NCI-H446 (cell line): ENCODE data around the gene POLDIP3.

Experiments
- DNase-seq, 2 experiments: peaks; one replicate each; lab custom pipeline; 2025; lab: John Stamatoyannopoulos, UW

POLDIP3 gene

DNA sequence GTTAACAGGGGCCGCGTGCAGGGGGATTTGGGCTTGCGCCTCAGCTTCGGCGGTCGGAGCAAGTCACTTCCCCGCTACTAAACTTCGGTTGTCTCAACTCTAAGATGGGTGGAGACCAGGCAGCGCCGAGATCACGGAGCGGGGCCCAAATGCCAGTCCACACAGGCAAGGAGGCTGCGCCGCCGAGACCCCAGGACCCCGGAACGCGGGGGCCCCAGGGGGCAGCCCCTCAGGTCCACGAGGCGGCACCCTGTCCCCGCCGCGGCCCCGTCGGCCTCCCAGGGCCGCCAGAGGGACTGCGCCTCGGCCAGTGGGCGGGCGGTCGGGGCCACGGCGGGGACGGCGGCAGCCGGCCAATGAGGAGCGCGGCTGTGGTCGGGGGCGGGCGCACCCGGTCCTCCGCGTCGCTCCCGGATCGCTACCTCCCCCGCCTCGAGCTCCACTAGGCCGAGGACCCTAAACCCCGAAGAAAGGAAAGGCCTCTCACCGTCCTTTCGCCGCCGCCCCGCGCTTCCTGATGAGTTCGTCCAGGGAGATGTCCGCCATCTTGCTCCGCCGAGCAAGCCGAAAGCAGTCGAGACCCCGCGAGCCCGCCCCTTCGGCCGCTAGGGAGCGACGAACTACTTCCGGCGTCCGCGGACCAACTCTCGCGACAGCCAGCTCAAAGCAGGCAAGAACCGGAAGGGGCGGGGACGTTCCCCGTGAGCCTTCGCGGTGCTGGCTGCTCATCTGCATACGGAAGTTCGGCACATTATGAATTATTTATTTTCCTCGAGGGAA is at the start of gene POLDIP3:
TSS of gene POLDIP3 (minus strand) at position 572 of the 780 bp plus-strand sequence. CDS start at position 546, 26 bp downstream.
- peak; percentile 96 to 99 for DNase-seq

DNA sequence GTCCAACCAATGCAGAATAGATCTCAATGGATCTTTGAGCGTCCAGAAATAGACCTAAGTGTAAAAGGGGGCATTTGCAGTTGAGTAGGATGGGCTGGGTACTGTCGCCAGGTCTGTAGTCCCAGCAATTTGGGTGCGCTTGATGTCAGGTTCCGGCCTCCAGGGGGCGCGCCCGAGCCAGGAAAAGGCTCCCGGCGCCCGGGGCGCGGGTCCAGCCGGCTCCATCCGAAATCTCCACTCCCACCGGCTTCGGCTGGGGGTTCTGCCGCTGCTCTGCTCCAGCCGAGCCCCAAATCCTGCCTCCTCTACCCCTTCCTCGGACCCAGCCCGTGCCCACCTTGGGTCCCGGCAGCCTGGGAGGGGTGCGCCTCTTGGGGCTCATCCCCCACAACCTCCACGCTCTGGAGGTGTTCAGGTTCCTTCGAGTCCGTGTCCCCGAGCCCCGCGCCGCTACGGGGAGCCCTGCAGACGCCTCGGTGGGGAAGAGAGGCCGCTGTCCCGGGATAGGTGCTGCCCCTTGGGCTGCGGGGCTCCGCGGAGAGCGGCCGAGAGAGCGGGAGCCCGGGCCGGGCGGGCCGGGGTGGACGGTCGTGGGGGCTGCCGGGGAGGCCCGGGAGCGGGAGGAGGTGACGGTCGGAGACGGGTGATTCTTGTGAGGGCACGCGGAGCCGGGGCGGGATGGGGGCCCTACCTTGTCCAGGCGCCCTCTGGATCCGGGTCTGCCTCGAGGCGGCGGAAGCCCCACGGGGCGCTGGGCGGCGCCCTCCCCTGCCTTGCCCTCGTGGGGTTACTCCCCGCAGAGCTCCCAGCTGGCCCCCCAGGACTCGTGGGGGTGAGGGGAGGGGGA is 47.5 kb upstream of the POLDIP3 start:
- peak; percentile 22 to 69 for DNase-seq

DNA sequence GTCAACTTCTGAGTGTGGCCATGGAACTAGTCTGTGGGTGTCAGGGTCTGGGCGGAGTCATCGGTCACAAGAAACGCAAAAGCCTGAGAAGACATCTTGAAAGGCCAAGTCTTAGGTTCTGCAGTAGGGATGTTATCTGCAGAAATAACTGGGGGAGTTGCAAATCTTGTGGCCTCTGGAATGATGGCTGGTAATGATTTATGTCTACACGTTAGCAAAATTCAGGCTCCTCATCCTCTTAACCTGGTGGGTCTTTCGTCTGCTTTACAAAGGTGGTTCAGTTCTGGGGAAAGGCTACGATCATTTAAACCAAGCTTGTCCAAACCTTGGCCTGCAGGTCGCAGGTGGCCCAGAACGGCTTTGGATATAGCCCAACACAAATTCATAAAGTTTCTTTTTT is 41.9 kb upstream of the POLDIP3 start:
- DNase-seq, result no peak

DNA sequence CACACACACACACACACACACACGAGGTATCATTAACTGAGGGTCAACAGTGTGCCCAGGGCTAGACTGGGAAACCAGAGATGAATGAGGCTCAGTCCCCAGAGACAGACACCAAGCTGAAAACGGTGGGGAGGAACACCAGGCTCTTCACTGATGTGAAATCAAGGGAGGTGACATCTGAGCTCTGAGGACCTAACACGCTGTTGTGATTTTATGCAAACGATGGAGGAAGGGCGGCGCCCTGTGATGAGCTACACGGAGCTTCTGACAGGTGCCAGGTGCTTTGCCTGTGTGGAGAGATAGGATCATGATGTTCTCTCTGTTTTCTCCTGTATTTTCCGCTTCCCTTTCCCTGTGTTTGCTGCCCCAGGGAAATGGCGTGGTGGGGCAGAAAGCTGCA is 41.0 kb upstream of the POLDIP3 start:
- no peak for DNase-seq

DNA sequence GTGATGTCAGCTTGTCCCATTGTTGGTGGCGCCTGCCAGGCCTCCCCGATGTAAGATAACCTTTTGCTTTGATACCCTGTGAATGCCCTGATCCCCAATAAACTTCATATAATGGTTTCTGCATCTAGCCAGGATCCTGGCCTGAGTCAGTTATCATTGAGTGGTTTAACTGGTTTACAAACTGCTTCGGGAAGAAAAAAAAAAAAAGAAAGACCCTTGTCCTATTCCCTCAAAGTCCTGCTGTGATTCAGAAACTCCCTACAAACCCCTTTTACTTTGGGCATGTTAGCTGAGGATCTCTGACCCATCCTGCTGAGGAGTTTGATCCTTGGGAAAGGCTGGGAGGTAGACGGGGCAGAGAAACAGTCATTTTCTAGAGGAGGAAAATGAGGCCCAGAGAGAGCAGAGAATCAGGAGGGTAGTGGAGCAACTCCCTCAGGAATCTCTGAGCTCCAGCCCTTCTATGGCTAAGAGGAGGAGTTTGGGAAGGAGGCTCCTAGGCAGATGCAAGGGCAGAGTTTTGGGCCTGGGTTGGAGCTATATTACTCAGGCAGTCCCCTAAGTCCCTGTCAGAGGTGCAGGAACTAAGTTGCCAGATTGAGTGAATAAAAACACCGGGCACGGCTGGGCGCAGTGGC is 39.9 kb upstream of the POLDIP3 start:
- no peak for DNase-seq

DNA sequence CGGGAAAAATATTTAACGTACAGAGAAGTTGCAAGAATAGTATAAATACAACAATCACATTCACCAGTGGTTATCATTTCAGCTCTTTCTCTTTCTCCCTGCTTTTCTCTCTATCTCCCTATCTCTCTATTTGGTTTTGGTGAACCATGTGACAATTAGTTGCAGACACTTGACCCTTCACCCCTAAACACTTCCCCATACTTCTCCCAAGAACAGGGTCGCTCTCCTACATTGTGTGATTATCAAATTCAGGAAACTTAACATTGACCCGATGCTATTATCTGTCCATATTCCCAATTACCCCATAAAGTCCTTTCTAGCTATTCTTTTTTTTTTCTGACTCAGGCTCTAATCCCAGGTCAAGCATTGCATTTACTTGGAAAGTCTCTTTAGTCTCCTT is 39.3 kb upstream of the POLDIP3 start:
- no peak for DNase-seq

- no peak for DNase-seq
Observed at GRCh38 chr22:42651134-42651533, 36.5 kb upstream of the POLDIP3 start.

DNA sequence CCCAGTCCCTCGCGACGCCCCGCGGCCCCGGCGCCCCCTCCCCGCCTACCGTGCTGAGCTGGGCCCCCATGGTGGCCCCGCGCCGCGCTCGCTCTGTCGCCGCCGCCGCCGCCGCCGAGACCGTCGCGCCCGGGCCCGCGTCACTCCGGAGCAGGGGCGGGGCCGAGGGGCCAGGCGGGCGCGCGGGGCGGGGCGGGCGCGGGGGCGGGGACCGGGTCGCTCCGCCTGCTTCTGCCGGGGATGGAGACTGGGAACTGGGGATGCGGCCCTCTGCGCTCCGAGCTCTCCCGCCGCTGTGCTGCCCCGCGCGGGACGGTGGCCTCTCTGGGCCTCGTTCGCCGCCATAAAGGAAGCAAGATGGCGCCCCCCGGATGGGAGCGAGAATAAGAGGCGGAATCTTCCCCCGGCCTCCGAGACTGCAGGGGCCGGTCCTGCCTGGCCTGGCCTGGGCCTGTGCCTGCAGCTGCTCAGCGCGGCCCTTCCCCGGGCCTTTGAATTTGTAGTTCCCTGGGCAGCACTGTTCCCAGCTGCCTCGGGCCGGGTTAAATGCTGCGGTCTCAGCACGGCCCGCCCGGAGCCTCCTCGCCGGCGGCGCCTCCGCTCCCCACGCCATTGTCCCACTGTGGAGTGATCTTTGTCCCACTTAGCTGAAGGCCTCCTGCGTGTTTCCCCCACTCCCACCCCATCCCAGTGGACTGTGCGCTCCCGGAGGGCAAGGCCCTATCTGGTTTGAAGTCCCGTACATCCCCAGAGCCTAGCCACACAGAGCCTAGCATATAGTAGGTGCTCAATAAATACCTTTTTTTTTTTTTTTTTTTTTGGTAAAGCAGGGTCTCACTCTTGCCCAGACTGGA is 34.8 kb upstream of the POLDIP3 start, which contains the start of gene CYB5R3:
TSS of gene CYB5R3 (minus strand) at position 147 of the 854 bp plus-strand sequence. CDS start at position 70, 77 bp downstream.
- DNase-seq, result peak; percentile 40 to 67

DNA sequence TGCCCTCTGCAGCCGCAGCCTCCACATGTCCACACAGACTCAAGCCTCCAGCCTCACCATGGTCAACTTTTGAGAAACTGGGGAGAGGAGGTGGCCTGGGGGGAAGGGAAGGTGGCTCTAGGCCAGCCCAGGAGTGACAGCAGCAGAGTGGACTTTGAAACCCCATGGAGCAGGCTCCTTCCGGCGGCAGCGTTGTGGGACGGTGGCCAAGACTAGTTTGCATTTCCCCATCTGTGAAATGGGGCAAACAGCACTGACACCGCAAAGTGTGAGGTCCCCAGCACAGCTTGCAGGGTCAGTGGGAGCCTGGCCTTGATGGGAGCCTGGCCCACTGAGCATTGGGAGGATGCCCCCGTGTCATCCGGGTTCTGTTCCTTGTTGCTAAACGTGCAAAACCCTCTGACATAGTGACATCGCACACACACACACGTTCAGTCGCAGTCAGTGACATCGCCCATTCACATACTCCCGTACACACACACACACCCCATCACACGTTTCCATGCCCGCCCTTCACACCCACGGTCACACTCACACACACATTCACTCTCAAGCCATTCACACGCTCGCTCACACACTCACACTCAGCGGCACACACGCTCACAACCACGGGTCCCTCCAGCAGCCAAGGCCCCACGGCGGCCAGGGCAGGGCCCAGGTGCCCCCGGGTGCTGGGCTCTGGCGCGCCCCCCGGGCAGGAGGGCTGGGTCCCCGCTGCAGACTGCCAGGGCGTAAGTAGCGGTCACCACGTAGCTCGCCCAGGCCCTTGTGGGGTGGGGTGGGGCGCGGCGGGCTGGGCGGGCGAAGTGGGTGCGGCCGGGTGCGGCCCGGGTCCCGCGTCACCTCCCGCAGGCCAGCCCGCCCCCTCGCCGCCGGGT is 33.9 kb upstream of the POLDIP3 start:
- no peak for DNase-seq

GRCh38 chr22:42648017-42648367 is 33.3 kb upstream of the POLDIP3 start:
- DNase-seq, result peak in 1 of 2 experiments; percentile 22

DNA sequence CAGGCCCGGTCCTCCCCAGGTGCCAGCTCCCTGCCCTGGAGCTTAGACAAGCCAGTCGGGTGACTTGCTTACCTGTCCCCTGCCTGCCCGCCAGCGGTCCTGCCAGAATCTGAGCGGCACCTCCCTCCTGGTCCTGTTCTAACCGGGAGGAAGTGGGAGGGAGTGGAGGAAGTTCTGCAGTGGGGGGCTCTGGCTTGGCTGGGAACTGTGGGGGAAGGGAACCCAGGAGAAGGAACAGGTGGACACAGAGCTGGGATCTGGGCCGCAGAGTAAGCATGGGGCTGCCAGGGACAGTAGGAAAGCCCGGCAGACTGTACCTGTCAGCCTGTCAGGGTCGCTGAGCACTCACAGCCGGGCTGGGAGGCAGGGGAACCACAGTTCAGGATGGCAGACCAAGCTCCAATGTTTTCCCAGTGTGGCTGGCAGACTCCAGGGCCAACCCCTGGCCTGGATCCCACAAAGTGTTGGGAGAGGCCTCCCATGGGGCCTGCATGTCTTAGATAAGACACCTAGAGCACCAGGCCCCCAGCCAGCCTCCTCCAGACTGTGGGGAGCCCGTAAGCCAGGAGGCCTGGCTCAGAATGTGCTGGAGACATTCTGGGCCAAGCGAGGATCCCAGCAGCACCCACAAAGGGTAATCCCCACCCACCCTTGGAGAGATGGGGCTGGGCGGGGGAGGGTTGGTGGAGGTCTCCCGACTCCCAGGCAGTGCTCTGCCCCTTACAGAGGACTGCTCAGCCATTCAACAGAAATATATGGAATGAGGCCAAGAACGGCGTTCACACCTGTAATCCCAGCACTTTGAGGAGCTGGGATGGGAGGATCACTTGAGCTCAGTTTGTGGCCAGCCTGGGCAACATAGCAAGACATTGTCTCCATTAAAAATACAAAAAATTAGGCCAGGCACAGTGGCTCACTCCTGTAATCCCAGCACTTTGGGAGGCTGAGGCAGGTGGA is 32.2 kb upstream of the POLDIP3 start:
- peak in 1 of 2 experiments; percentile 37 for DNase-seq

GRCh38 chr22:42645938-42646568 is 31.4 kb upstream of the POLDIP3 start:
- no peak for DNase-seq

DNA sequence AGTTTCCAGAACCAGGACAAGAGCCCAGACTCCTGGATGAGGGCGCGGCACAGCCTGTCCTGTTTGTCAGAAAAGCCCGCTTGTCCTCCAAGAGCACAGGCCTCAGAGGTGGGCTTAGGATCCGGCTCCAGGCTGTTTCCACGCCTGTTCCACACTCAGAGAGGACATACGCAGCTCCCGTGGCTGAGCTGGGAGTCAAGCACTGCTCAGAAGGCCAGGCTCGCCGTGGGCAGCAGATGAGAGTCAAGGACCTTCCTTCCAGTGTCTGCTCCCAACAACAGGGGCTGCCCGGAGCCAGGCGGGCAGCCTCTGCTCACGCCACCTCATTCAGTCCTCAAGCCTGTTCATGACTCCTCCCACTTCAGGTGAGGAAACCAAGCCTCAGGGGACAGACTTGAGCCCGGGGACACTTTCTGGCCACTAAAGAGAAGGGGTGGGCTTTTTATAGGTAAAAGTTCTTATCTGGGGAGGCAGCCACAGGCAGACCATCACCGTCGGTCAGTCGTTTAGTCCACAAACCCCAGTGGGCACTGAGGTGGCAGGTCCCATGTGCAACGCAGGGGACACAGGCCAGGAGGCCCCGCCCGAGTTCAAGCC is 30.8 kb upstream of the POLDIP3 start:
- no peak for DNase-seq

DNA sequence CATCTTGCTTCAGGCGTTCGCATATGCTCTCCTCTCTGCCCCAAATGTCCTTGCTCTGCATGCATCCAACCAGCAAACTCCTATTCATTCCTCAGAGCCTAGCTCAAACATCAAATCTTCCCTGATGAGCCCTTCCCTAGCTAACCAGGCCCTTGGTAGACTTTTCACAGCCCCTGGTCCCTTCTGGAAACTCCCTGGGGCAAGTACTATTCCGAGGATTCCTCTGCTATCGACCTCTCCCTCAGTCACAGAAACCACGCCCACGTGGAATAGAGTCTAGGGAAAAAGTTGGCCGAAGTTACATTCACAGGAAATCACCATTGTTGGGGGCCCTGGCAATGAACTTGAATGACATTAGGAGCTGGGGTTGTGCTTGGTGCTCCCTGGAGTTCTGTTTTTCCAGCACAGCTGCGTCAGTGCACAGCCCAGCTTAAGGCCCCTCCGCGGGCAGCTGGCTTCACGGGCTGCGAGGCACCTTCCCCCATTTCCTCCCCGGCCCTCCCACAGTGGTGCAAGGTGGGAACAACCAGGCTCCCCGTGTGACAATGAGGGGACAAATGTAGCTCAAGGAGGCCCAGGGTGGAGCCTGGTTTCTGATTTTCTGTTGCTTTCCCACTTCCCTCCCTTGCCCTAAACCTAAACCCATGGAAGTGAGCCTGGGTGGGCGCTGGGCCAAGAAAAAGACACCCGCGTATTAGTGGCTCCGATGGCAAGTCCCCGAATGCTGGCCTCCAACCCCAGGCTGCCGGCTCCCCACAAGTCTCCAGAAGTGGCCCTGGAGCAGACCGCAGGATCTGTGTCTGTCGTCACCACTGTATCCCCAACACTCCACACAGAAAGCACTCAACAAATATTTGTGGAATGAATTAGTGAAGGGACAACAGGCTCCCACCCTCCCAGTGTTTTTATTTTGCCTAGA is 30.0 kb upstream of the POLDIP3 start:
- no peak for DNase-seq

DNA sequence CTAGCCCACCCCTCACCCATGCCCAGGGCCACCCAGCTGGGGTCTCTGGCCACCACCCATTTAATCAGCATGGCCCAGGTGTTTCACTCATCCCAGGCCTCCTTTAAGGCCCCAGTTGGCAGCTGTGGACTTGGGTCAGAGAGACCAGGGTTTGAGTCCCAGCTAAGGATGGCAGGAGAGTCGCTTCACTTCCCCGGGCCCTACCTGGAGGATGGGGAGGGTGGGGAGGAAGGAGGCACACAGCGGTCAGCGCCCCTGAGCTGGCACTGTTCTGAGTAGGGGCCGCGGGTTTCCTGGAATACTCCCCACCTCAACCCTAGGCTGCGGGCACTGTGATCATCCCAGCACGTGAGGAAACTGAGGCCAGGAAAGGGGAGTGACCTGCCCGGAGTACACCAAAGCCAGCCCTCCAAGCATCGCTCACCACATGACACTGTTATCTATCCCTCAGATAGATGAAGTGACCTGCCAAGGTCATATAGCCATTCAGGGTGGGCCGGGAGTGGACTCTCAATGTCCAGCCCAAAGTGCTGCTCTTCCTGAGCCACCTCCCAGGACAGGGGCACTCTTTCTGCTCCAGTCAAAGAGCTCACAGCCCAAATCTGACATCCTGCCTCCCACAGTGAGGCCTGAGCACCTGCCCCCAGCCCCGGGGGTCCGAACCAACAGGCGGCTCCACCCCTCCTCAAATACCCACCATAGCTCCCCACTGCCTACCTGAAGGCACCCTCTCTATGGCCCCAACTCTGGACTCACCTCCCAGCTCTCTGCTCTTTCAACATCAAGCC is 29.1 kb upstream of the POLDIP3 start:
- no peak for DNase-seq

DNA sequence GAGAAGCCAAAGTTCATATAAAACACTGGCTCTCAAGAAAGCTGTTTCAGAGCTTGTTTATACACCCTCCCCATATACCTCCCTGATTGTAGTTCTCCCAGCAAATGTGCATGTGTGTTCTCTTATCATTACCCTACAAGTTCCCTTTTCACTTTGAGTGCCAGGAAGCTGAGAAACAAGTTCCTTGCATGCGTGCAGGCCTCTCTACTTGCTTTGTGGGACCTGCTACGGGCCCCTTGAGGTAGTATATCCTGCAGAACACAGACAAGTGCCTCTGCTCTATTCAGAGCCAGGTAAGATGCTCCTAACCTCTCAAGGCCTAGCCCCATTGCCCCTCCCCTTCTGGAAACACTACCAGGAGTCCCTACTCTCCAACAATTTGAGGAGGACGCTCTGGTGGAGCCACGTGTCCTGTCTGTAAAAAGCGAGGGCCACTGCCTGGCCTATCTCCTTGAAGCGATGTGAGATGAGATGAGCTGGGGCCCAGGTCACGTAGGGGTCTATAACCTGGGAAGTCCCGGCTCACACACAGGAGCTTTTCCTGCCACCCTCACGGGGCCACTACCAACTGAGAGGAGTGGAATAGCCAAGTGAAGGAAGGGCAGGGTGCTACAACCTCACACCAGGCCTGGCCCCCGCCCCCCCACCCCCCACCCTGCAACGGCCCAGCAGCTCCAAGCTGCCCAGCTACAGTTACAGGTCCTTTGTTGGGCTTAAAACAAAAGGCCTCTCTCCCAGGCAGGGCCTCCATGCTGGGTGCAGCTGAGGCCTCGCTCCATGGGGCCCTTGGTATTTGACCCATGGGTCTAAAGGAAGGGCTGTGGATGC is 28.3 kb upstream of the POLDIP3 start:
- no peak for DNase-seq
